HG02885 (cell line): ENCODE results near the gene TRPC6.

Experiments used
- ATAC-seq: cut with Tn5 transposase; IDR thresholded peaks from one replicate; pipeline ENCODE4 v1.9.1; 2021; ENCODE audit warnings: mild to moderate bottlenecking; ENCODE audit not compliant: unreplicated experiment, poor library complexity

TRPC6 gene

GRCh38 chr11:101429703-101430540 lies 153.9 kb downstream of the TRPC6 start:
- no peak for ATAC-seq

- peak; percentile 70 for ATAC-seq
These were observed 154.9 kb downstream of the TRPC6 start for GRCh38 chr11:101428918-101429317.

GRCh38 chr11:101407324-101407723 lies 176.5 kb downstream of the TRPC6 start:
- ATAC-seq: no peak
